ENCODE measurements around the gene HOXC10. TPM values are rescaled to one million over a fixed set of nuclear protein-coding genes. Genes with fewer than 3 reads are reported as not detected.

The HOXC10 gene
- total RNA-seq, 1 experiment from 2014 or later: not detected

GRCh38 chr12:53989227-53990113 lies 4.5 kb downstream of the HOXC10 start:
- Mint-ChIP-seq H3K36me3 (no peaks in the 10 kb centered on the region), H3K27me3 (ENCODE audit: low read depth) (peaks cover 100% of the 10 kb centered on the region), H3K27ac (no peak overlapping the region), H3K4me3 (no peak overlapping the region), H3K9me3 (no peaks in the 10 kb centered on the region), H3K4me1 (peaks cover 34% of the 10 kb centered on the region)
- POLR2A ChIA-PET: no interaction called here
- DNase-seq (ENCODE audit: low spot score) (no peak), ATAC-seq (no peak)
- CTCF ChIA-PET: interaction anchor here (0.7 to 5.1 kb wide), 8 partner anchors 16 to 227 kb away, joined by 3 to 36 read pairs (median 6); partner anchors contain the start of gene HOXC5
- no peak for TF ChIP-seq NFE2L1 (CRISPR knock-in tag; IDR thresholded peaks at IDR 0.05)
- no peak for TF ChIP-seq FOXK1 (CRISPR knock-in tag; IDR thresholded peaks at IDR 0.05)
- no peak for TF ChIP-seq ZNF232 (CRISPR knock-in tag; IDR thresholded peaks at IDR 0.05)
- TF ChIP-seq IRF2 (CRISPR knock-in tag; IDR thresholded peaks at IDR 0.05; ENCODE audit: borderline replicate concordance, low read depth): no peak
- no peak for TF ChIP-seq MLX (CRISPR knock-in tag; IDR thresholded peaks at IDR 0.05)
- no peak for TF ChIP-seq E2F1 (CRISPR knock-in tag; IDR thresholded peaks at IDR 0.05)
- no peak for TF ChIP-seq GABPB1 (CRISPR knock-in tag; IDR thresholded peaks at IDR 0.05)
- TF ChIP-seq ZNF512 (CRISPR knock-in tag; IDR thresholded peaks at IDR 0.05; ENCODE audit: borderline replicate concordance): no peak
- TF ChIP-seq NR1H2 (CRISPR knock-in tag; IDR thresholded peaks at IDR 0.05): no peak
- TF ChIP-seq ZNF416 (CRISPR knock-in tag; IDR thresholded peaks at IDR 0.05): no peak
- no peak for TF ChIP-seq ZNF121 (CRISPR knock-in tag; IDR thresholded peaks at IDR 0.05)
- no peak for TF ChIP-seq MYBL2 (CRISPR knock-in tag; IDR thresholded peaks at IDR 0.05)
- TF ChIP-seq USF2 (CRISPR knock-in tag; IDR thresholded peaks at IDR 0.05): no peak
- no peak for TF ChIP-seq ZNF263 (CRISPR knock-in tag; IDR thresholded peaks at IDR 0.05; ENCODE audit: low read depth)
- TF ChIP-seq TEAD4 (CRISPR knock-in tag; IDR thresholded peaks at IDR 0.05): no peak
- TF ChIP-seq MXD4 (CRISPR knock-in tag; IDR thresholded peaks at IDR 0.05; ENCODE audit: borderline replicate concordance): no peak
- no peak for TF ChIP-seq ZBTB21 (CRISPR knock-in tag; IDR thresholded peaks at IDR 0.05; ENCODE audit: borderline replicate concordance)
- no peak for TF ChIP-seq IRF1 (CRISPR knock-in tag; IDR thresholded peaks at IDR 0.05)
- no peak for TF ChIP-seq GRHL2 (CRISPR knock-in tag; IDR thresholded peaks at IDR 0.05; ENCODE audit: insufficient replicate concordance, severe bottlenecking)
